Calu3 (cell line): ENCODE measurements around the gene SMIM14. TPM values are rescaled to one million over a fixed set of nuclear protein-coding genes. Genes with fewer than 3 reads are reported as not detected.

Source experiments
- BruUV-seq: library from RNA; stranded (reverse); fragments of 400-500 nt; replicated peaks from 2 replicates; lab custom pipeline; 2021; lab: Mats Ljungman, UMichigan
- CTCF ChIA-PET: fragments of 300-600 bp; sonication (Branson Sonifier 250); formaldehyde crosslinking; loops from one replicate; lab custom pipeline; 2022; ENCODE audit warnings: antibody characterized with exemption; lab: Charles Lee
- DNase-seq: peaks from one replicate; pipeline ENCODE4 v3.0.0; 2022
- H3K27ac Mint-ChIP-seq: one replicate; pipeline ENCODE4 v1.8.0; 2022; ENCODE audit warnings: mixed read lengths; ENCODE audit not compliant: unreplicated experiment
- H3K27me3 Mint-ChIP-seq: one replicate; pipeline ENCODE4 v1.8.0; 2022; ENCODE audit warnings: mixed read lengths; ENCODE audit not compliant: unreplicated experiment
- H3K36me3 Mint-ChIP-seq: one replicate; pipeline ENCODE4 v1.8.0; 2022; ENCODE audit warnings: mild to moderate bottlenecking, moderate library complexity, mixed read lengths; ENCODE audit not compliant: insufficient read depth, unreplicated experiment
- H3K4me1 Mint-ChIP-seq: one replicate; pipeline ENCODE4 v1.8.0; 2022; ENCODE audit warnings: mild to moderate bottlenecking, low read depth, mixed read lengths; ENCODE audit not compliant: unreplicated experiment
- H3K4me3 Mint-ChIP-seq: one replicate; pipeline ENCODE4 v1.8.0; 2022; ENCODE audit warnings: mild to moderate bottlenecking, low read depth, moderate library complexity, mixed read lengths; ENCODE audit not compliant: unreplicated experiment
- H3K9me3 Mint-ChIP-seq: one replicate; pipeline ENCODE4 v1.8.0; 2022; ENCODE audit warnings: low read depth, mixed read lengths; ENCODE audit not compliant: unreplicated experiment
- intact Hi-C: fragments of 100-400 bp; cut with micrococcal nuclease; formaldehyde crosslinking; loops from one replicate; pipeline ENCODE4 v1.10.0; 2022; ENCODE audit not compliant: unreplicated experiment
- total RNA-seq: library from RNA; stranded (reverse); gene quantifications from 2 replicates; pipeline ENCODE4 v1.2.3, GENCODE V29; 2022
- TF ChIP-seq, protein P1 (sequence below): fragments of 200-600 bp; IDR thresholded peaks from one replicate; pipeline ENCODE4 v1.8.0; 2022; ENCODE audit warnings: antibody characterized with exemption; ENCODE audit not compliant: unreplicated experiment

Gene SMIM14
- total RNA-seq, 1 experiment from 2014 or later = 22.2 TPM

DNA sequence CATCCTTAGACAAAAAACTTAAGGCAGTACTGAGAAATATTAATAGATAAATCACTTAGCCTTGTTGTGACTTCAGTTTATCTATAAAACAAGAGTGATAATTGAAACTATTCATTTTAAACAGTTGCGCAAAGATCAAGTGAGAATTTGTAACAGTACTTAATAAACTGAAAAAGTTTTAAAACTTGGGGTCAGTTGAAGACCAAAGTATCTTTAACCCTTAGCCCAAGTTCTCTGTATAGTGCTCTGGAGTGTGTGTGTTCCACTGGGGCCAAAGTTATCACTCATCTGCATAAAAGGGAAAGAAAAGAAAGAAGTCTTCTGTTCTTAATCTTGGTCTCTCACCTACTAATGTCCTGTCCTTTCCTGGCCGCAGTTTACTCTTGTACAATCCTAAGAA, 11.3 kb downstream of the SMIM14 start:
- TF ChIP-seq, protein P1, sequence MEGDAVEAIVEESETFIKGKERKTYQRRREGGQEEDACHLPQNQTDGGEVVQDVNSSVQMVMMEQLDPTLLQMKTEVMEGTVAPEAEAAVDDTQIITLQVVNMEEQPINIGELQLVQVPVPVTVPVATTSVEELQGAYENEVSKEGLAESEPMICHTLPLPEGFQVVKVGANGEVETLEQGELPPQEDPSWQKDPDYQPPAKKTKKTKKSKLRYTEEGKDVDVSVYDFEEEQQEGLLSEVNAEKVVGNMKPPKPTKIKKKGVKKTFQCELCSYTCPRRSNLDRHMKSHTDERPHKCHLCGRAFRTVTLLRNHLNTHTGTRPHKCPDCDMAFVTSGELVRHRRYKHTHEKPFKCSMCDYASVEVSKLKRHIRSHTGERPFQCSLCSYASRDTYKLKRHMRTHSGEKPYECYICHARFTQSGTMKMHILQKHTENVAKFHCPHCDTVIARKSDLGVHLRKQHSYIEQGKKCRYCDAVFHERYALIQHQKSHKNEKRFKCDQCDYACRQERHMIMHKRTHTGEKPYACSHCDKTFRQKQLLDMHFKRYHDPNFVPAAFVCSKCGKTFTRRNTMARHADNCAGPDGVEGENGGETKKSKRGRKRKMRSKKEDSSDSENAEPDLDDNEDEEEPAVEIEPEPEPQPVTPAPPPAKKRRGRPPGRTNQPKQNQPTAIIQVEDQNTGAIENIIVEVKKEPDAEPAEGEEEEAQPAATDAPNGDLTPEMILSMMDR = no peak
- Mint-ChIP-seq H3K36me3 (no peaks in the 10 kb centered on the region), H3K9me3 (no peaks in the 10 kb centered on the region), H3K27me3 (no peaks in the 10 kb centered on the region), H3K4me3 (no peak overlapping the region), H3K4me1 (no peaks in the 10 kb centered on the region), H3K27ac (no peak overlapping the region)
- DNase-seq = no peak
- CTCF ChIA-PET = no interaction called here
- no TSS peak for BruUV-seq
- intact Hi-C loops = no loop called here

DNA sequence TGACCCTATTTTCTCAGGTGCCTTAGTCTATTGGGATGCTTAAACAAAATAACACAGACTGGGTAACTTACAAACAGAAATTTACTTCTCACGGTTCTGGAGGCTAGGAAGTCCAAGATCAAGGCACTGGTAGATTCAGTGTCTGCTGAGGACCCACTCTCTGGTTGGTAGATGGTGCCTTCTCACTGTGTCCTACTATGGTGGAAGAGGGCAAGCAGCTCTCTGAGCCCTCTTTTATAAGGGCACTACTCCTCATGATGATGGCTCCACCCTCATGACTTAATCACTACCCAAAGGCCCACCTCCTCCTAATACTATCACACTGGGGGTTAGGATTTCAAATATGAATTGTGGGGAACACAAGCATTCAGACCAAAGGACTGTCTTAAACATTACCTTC, 11.8 kb downstream of the SMIM14 start:
- BruUV-seq = no TSS peak
- no peak for DNase-seq
- intact Hi-C loops = no loop called here
- Mint-ChIP-seq H3K9me3 (no peaks in the 10 kb centered on the region), H3K4me3 (no peak overlapping the region), H3K4me1 (no peaks in the 10 kb centered on the region), H3K36me3 (no peaks in the 10 kb centered on the region), H3K27me3 (no peaks in the 10 kb centered on the region), H3K27ac (no peak overlapping the region)
- TF ChIP-seq, protein P1 = no peak
- CTCF ChIA-PET = no interaction called here

DNA sequence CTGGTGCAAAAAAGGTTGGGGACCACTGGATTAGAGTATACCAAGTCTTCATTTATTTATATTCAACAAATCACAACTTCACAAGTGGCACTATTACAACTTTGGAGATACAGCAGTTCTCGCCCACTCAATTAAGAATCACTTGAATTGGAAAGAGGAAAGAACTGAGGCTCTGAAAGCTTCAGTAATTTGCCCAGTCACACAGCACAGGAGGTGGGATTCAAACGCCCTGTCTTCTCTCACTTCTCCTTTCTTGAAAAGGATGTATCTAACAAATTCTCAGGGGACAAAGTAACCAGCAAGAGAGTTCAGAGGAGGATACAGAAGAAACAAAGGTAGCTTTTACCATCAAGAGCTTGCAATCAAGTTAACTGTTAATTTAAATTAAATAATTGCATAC, 12.4 kb downstream of the SMIM14 start:
- TF ChIP-seq, protein P1 = no peak
- no peak overlapping the region for H3K27ac Mint-ChIP-seq
- CTCF ChIA-PET = no interaction called here
- H3K27me3 Mint-ChIP-seq = no peaks in the 10 kb centered on the region
- no peak for DNase-seq
- H3K4me1 Mint-ChIP-seq = no peaks in the 10 kb centered on the region
- no peaks in the 10 kb centered on the region for H3K36me3 Mint-ChIP-seq
- no peak overlapping the region for H3K4me3 Mint-ChIP-seq
- no TSS peak for BruUV-seq
- H3K9me3 Mint-ChIP-seq = no peaks in the 10 kb centered on the region
- intact Hi-C loops = no loop called here

DNA sequence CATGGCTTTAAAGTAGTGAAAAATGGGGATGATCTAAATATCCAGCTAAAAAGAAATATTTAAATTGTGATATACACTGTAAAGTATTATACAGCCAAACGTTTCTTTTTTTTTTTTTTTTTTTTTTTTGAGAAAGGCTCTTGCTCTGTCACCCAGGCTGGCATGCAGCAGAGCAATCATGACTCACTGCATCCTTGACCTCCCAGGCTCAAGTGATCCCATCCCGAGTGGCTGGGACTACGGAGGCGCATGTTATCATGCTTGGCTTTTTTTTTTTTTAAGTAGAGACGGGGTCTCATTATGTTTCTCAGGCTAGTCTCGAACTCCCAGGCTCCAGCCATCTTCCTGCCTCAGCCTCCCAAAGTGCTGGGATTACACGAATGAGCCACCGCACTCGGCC, 17.1 kb downstream of the SMIM14 start:
- H3K27ac Mint-ChIP-seq = no peak overlapping the region
- H3K36me3 Mint-ChIP-seq = no peaks in the 10 kb centered on the region
- TF ChIP-seq, protein P1 = no peak
- intact Hi-C loops = no loop called here
- no peaks in the 10 kb centered on the region for H3K4me1 Mint-ChIP-seq
- H3K27me3 Mint-ChIP-seq = no peaks in the 10 kb centered on the region
- no peak overlapping the region for H3K4me3 Mint-ChIP-seq
- no TSS peak for BruUV-seq
- CTCF ChIA-PET = no interaction called here
- DNase-seq = peak; percentile 14
- H3K9me3 Mint-ChIP-seq = no peaks in the 10 kb centered on the region
